Uterus (tissue), 2 donors: ENCODE data around the gene TF.

Source experiments
- CTCF ChIP-seq, 4 experiments: fragments of 200-600 bp in 2 of 4; fragments of 450-650 bp in 2 of 4; sonication (generic) in 2 of 4; IDR thresholded peaks; one replicate each; pipeline ENCODE4 v1.5.1; 2016 to 2019; ENCODE audit warnings: antibody characterized with exemption in 4 of 4, mild to moderate bottlenecking in 2 of 4, moderate library complexity in 1 of 4
- POLR2A ChIP-seq, 2 donors: fragments of 450-650 bp; IDR thresholded peaks; one replicate each; pipeline ENCODE4 v1.6.1; 2016; ENCODE audit warnings: antibody characterized with exemption in 2 of 2, mild to moderate bottlenecking in 1 of 2, moderate library complexity in 1 of 2

DNA sequence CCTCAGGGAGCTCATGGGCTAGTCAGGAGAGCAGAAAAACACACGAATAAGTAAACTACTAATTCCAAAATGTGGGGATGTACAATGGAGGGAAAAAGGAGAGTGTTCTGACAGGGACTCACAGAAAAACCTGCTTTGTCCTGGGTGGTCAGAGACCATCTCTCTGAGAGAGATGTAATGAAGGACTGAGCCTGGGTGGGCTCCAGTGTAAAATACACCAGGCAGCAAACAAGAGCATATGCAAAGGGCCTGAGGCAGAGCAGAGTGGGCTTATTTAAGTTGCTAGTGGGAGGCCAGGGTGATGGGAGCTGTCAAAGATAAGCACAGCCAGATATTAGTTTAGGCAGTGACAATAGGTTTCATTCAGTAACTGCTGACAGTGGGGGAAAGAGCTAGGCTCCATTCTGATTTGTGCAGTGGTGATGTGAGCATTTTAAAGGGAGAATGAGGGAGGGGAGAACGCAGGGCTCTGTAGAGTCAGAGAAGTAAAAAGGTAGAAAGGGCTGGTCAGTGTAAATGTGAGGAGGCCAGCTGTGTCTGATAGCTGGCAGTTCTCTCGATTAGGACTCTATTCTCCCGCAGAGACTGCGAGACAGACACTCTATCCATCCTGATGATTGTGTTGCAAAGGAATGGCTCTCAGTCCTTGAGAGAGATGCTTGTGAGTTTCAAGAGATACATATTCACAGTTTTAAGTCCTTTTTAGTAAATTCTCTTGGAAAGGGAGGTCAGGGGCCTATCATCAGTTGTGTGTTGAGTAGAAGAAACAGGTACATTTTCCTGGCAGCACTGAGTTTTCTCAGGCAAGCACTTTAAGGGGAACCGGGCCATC is 3.5 kb downstream of the TF start:
- no peak for TF ChIP-seq CTCF (IDR thresholded peaks at IDR 0.05)
- no peak for TF ChIP-seq POLR2A (IDR thresholded peaks at IDR 0.05)
